22Rv1 (cell line): ENCODE results near the gene C1QTNF12.
"Not testable (repeated sequence)": the region's sequence is repeated elsewhere in the genome, so short reads cannot be mapped to it uniquely, and the experiment has no call there.

ENCODE experiments used
- H3K27ac ChIP-seq: fragments of 450-650 bp; 2 replicates; pipeline ENCODE4 v1.5.1; 2017
- CTCF ChIP-seq: fragments of 450-650 bp; IDR thresholded peaks from 2 replicates; pipeline ENCODE4 v1.5.1; 2017; ENCODE audit warnings: mild to moderate bottlenecking
- ZFX ChIP-seq: fragments of 450-650 bp; IDR thresholded peaks from 2 replicates; pipeline ENCODE4 v1.6.1; 2017; ENCODE audit warnings: antibody characterized with exemption, borderline replicate concordance

The C1QTNF12 gene

GRCh38 chr1:1255611-1256010, 9.1 kb upstream of the C1QTNF12 start:
- TF ChIP-seq CTCF = no peak
- TF ChIP-seq ZFX = no peak
- no peak overlapping the region for H3K27ac ChIP-seq

- TF ChIP-seq ZFX (no peak), CTCF (no peak)
- no peak overlapping the region for H3K27ac ChIP-seq
Observed at GRCh38 chr1:1255078-1255477, 8.6 kb upstream of the C1QTNF12 start.

- no peak overlapping the region for H3K27ac ChIP-seq
- TF ChIP-seq CTCF (no peak), ZFX (no peak)
Observed at GRCh38 chr1:1254667-1254998, 8.1 kb upstream of the C1QTNF12 start.

GRCh38 chr1:1253972-1254666, 7.6 kb upstream of the C1QTNF12 start:
- TF ChIP-seq CTCF = no peak
- no peak for TF ChIP-seq ZFX
- no peak overlapping the region for H3K27ac ChIP-seq

- TF ChIP-seq CTCF (no peak), ZFX (no peak)
- no peak overlapping the region for H3K27ac ChIP-seq
Observed at GRCh38 chr1:1253314-1253713, 6.8 kb upstream of the C1QTNF12 start.

GRCh38 chr1:1250786-1251284, 4.3 kb upstream of the C1QTNF12 start:
- TF ChIP-seq ZFX (no peak), CTCF (no peak)
- H3K27ac ChIP-seq = peak overlapping the region; percentile 37; the same call in 1 of the 2 replicates

- H3K27ac ChIP-seq = not testable (repeated sequence)
Observed at GRCh38 chr1:1248009-1248913, 1.7 kb upstream of the C1QTNF12 start.
